Neutrophil (primary cell): ENCODE data around the gene RIT2.

Experiments
- H3K27ac ChIP-seq: fragments of 200-600 bp; sonication (generic); 2 replicates; pipeline ENCODE4 v1.5.1; 2016; ENCODE audit warnings: mild to moderate bottlenecking, moderate library complexity
- H3K27me3 ChIP-seq: fragments of 200-600 bp; sonication (generic); 2 replicates; pipeline ENCODE4 v1.6.0; 2016; ENCODE audit warnings: mild to moderate bottlenecking
- H3K36me3 ChIP-seq: fragments of 200-600 bp; sonication (generic); 2 replicates; pipeline ENCODE4 v1.5.1; 2017
- H3K4me1 ChIP-seq, 2 experiments: fragments of 200-600 bp in 1 of 2; sonication (generic) in 1 of 2; 1 replicate in 1 of 2; 2 replicates in 1 of 2; pipeline versions ENCODE4 v1.5.1 to v1.6.1; 2013 to 2016; ENCODE audit warnings: low read depth in 1 of 2, low read length in 1 of 2, mild to moderate bottlenecking in 1 of 2, moderate library complexity in 1 of 2; ENCODE audit not compliant: control insufficient read depth in 1 of 2, insufficient read depth in 1 of 2
- H3K4me3 ChIP-seq, 2 experiments: fragments of 200-600 bp in 1 of 2; sonication (generic) in 1 of 2; 1 replicate in 1 of 2; 2 replicates in 1 of 2; pipeline ENCODE4 v1.5.1; 2013 to 2016; ENCODE audit warnings: low read depth in 1 of 2, low read length in 1 of 2, mild to moderate bottlenecking in 1 of 2, moderate library complexity in 1 of 2
- H3K9me3 ChIP-seq: fragments of 200-600 bp; sonication (generic); 2 replicates; pipeline ENCODE4 v1.5.1; 2016
- TF ChIP-seq, protein P1 (sequence below): fragments of 200-600 bp; sonication (generic); IDR thresholded peaks from 2 replicates; pipeline ENCODE4 v1.5.1; 2016; ENCODE audit warnings: antibody characterized with exemption

Gene RIT2

GRCh38 chr18:43013486-43013885 lies 102.0 kb downstream of the RIT2 start:
- Histone ChIP-seq H3K9me3 (no peaks in the 10 kb centered on the region), H3K4me3 (no peak overlapping the region), H3K27ac (no peak overlapping the region), H3K4me1 (no peaks in the 10 kb centered on the region), H3K36me3 (no peaks in the 10 kb centered on the region), H3K27me3 (no peaks in the 10 kb centered on the region)
- TF ChIP-seq, protein P1, sequence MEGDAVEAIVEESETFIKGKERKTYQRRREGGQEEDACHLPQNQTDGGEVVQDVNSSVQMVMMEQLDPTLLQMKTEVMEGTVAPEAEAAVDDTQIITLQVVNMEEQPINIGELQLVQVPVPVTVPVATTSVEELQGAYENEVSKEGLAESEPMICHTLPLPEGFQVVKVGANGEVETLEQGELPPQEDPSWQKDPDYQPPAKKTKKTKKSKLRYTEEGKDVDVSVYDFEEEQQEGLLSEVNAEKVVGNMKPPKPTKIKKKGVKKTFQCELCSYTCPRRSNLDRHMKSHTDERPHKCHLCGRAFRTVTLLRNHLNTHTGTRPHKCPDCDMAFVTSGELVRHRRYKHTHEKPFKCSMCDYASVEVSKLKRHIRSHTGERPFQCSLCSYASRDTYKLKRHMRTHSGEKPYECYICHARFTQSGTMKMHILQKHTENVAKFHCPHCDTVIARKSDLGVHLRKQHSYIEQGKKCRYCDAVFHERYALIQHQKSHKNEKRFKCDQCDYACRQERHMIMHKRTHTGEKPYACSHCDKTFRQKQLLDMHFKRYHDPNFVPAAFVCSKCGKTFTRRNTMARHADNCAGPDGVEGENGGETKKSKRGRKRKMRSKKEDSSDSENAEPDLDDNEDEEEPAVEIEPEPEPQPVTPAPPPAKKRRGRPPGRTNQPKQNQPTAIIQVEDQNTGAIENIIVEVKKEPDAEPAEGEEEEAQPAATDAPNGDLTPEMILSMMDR, result no peak

- Histone ChIP-seq H3K36me3 (no peaks in the 10 kb centered on the region), H3K27ac (no peak overlapping the region), H3K27me3 (no peaks in the 10 kb centered on the region), H3K4me1 (no peaks in the 10 kb centered on the region), H3K4me3 (no peak overlapping the region), H3K9me3 (no peaks in the 10 kb centered on the region)
- TF ChIP-seq, protein P1, result no peak
Measured at GRCh38 chr18:43012951-43013350, 102.5 kb downstream of the RIT2 start.

- TF ChIP-seq, protein P1, result no peak
- Histone ChIP-seq H3K9me3 (no peaks in the 10 kb centered on the region), H3K36me3 (no peaks in the 10 kb centered on the region), H3K27me3 (no peaks in the 10 kb centered on the region), H3K27ac (no peak overlapping the region), H3K4me1 (no peaks in the 10 kb centered on the region), H3K4me3 (no peak overlapping the region)
Measured at GRCh38 chr18:43010611-43011010, 104.9 kb downstream of the RIT2 start.

- Histone ChIP-seq H3K9me3 (no peaks in the 10 kb centered on the region), H3K27me3 (no peaks in the 10 kb centered on the region), H3K4me1 (no peaks in the 10 kb centered on the region), H3K27ac (no peak overlapping the region), H3K4me3 (no peak overlapping the region), H3K36me3 (no peaks in the 10 kb centered on the region)
- TF ChIP-seq, protein P1, result no peak
Measured at GRCh38 chr18:43009674-43010073, 105.8 kb downstream of the RIT2 start.

DNA sequence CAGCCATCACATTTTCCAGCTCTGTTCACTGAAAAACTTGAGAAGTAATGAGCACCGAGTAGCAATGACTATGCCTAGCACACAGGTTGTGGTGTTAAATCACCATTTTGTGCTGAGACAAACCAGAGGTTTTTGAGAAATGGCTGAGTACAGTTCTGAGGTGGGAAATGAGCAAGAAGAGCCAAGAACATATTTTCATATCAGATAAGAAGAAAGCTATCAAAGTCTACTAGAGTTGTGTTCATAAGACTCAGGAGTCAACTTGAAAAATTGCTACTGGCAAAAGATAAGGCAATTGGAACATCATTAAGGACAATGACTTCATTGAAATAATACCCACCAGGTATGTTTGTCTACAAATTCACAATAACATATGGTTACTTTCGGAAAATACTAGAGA lies 108.1 kb downstream of the RIT2 start:
- H3K27me3 ChIP-seq, result no peaks in the 10 kb centered on the region

More for the DNA sequence above, 108.1 kb downstream of the RIT2 start:
- Histone ChIP-seq H3K4me3 (no peak overlapping the region), H3K36me3 (no peaks in the 10 kb centered on the region), H3K27ac (no peak overlapping the region), H3K9me3 (no peaks in the 10 kb centered on the region), H3K4me1 (no peaks in the 10 kb centered on the region)
- TF ChIP-seq, protein P1, result no peak
